Right lobe of liver (tissue), 6 donors: ENCODE measurements around the gene NEIL1. TPM values are rescaled to one million over a fixed set of nuclear protein-coding genes. Genes with fewer than 3 reads are reported as not detected.
"Not testable (repeated sequence)": the region's sequence is repeated elsewhere in the genome, so short reads cannot be mapped to it uniquely, and the experiment has no call there.

Source experiments
- ATAC-seq, 4 donors: fragments of 200-7000 bp; cut with Tn5 transposase; one replicate each; pipeline ENCODE4 v1.9.1; 2020; ENCODE audit warnings: mild to moderate bottlenecking in 4 of 4, moderate library complexity in 4 of 4
- DNase-seq, 3 donors: peaks; one replicate each; pipeline ENCODE4 v3.0.0-alpha.2; 2020
- H3K27ac ChIP-seq, 3 donors: fragments of 200-600 bp; one replicate each; pipeline ENCODE4 v1.8.0; 2022
- H3K27me3 ChIP-seq, 2 donors: fragments of 200-600 bp; one replicate each; pipeline ENCODE4 v1.8.0; 2022
- H3K36me3 ChIP-seq, 4 donors: fragments of 200-600 bp; sonication (generic) in 1 of 4; one replicate each; pipeline versions ENCODE4 v1.5.1 to v1.8.0; 2017 to 2022; ENCODE audit warnings: control low read depth in 1 of 4
- H3K4me1 ChIP-seq, 4 donors: fragments of 200-600 bp; sonication (generic) in 1 of 4; one replicate each; pipeline versions ENCODE4 v1.5.1 to v1.8.0; 2017 to 2022; ENCODE audit warnings: control low read depth in 1 of 4
- H3K4me3 ChIP-seq, 3 donors: fragments of 200-600 bp; one replicate each; pipeline ENCODE4 v1.8.0; 2022
- H3K9me3 ChIP-seq, 4 donors: fragments of 200-600 bp; sonication (generic) in 1 of 4; one replicate each; pipeline versions ENCODE4 v1.5.1 to v1.8.0; 2017 to 2022; ENCODE audit warnings: control low read depth in 1 of 4
- CTCF ChIP-seq, 4 donors: fragments of 200-600 bp in 3 of 4; fragments of 450-650 bp in 1 of 4; IDR thresholded peaks; one replicate each; pipeline versions ENCODE4 v1.5.1 to v1.8.0; 2016 to 2022; ENCODE audit warnings: antibody characterized with exemption in 4 of 4, mild to moderate bottlenecking in 2 of 4
- POLR2A ChIP-seq: fragments of 450-650 bp; IDR thresholded peaks from one replicate; pipeline ENCODE4 v1.6.1; 2017; ENCODE audit warnings: antibody characterized with exemption, mild to moderate bottlenecking
- WGBS: methylation state at CpG from one replicate; pipeline ENCODE4 v1.1.6; 2018; ENCODE audit warnings: low coverage, low lambda C conversion rate; ENCODE audit not compliant: insufficient coverage; ENCODE audit errors: missing lambda C conversion rate; 5-methylcytosine and 5-hydroxymethylcytosine counted together
- intact Hi-C, 2 donors: fragments of 100-400 bp; cut with DNase I; formaldehyde crosslinking; loops; one replicate each; pipeline versions ENCODE4 v1.11.2 to v1.14.1; 2022
- total RNA-seq, 6 experiments: library from RNA; depleted of rRNA in 2 of 6; stranded (reverse); fragments of >200 nt in 2 of 6; fragmentation: NEBNext Ultra II Directional in 3 of 6; extraction: Animal tissue kit (Norgen Biotek cat#: 25700) in 3 of 6; gene quantifications; one replicate each; pipeline versions ENCODE4 v1.1.0 to v1.2.4, GENCODE V29; 2016 to 2023
- donor health status: DM: no; HTN: yes; CAD: no.
- donor health status: DM: no; HTN: no; CAD: no.
- donor health status: DM: no; HTN: no; CAD: no.
- donor health status: DM: no; HTN: yes; CAD: no.
- donor health status: DM: no; HTN: yes; CAD: no.

Gene NEIL1
- total RNA-seq, 6 experiments from 2014 or later: 16.6 to 32.7 (median 23.7) TPM

GRCh38 chr15:75314552-75315290, 32.1 kb upstream of the NEIL1 start:
- Histone ChIP-seq H3K4me3 (no peak overlapping the region), H3K4me1 (no peaks in the 10 kb centered on the region), H3K27me3 (no peaks in the 10 kb centered on the region), H3K36me3 (no peaks in the 10 kb centered on the region), H3K9me3 (no peaks in the 10 kb centered on the region), H3K27ac (no peak overlapping the region)
- WGBS: 60% methylated on average over 3 of the region's 5 CpGs
- ATAC-seq: no peak
- TF ChIP-seq POLR2A (no peak), CTCF (IDR thresholded peaks at IDR 0.05) (no peak)
- intact Hi-C loops: no loop called here
- no peak for DNase-seq

- H3K27ac ChIP-seq, H3K27me3 ChIP-seq, H3K4me1 ChIP-seq, ATAC-seq, DNase-seq, H3K36me3 ChIP-seq, H3K4me3 ChIP-seq, H3K9me3 ChIP-seq, intact Hi-C loops: not testable (repeated sequence)
- WGBS: 73% methylated on average over 5 of the region's 5 CpGs
Measured at GRCh38 chr15:75319231-75319897, 27.5 kb upstream of the NEIL1 start.

- no peaks in the 10 kb centered on the region for H3K9me3 ChIP-seq
- TF ChIP-seq CTCF (IDR thresholded peaks at IDR 0.05) (no peak), POLR2A (no peak)
- H3K36me3 ChIP-seq: no peaks in the 10 kb centered on the region
- 82% methylated on average over 6 of the region's 6 CpGs for WGBS
- ATAC-seq: no peak
- no peaks in the 10 kb centered on the region for H3K4me1 ChIP-seq
- H3K4me3 ChIP-seq: no peak overlapping the region
- DNase-seq: no peak
- H3K27ac ChIP-seq: no peak overlapping the region
- intact Hi-C loops: no loop called here
- H3K27me3 ChIP-seq: no peaks in the 10 kb centered on the region
Measured at GRCh38 chr15:75321711-75322110, 25.1 kb upstream of the NEIL1 start.

GRCh38 chr15:75325922-75326321, 20.9 kb upstream of the NEIL1 start:
- no peak overlapping the region for H3K27ac ChIP-seq
- TF ChIP-seq POLR2A (no peak), CTCF (IDR thresholded peaks at IDR 0.05) (no peak)
- H3K27me3 ChIP-seq: no peaks in the 10 kb centered on the region
- ATAC-seq (no peak), DNase-seq (no peak)
- 89% methylated on average over 4 of the region's 4 CpGs for WGBS
- H3K36me3 ChIP-seq: no peaks in the 10 kb centered on the region
- H3K9me3 ChIP-seq: no peaks in the 10 kb centered on the region
- intact Hi-C loops: no loop called here
- no peaks in the 10 kb centered on the region for H3K4me1 ChIP-seq
- no peak overlapping the region for H3K4me3 ChIP-seq

GRCh38 chr15:75327005-75327404, 19.8 kb upstream of the NEIL1 start:
- Histone ChIP-seq H3K27ac (no peak overlapping the region), H3K4me1 (no peaks in the 10 kb centered on the region), H3K9me3 (no peaks in the 10 kb centered on the region), H3K4me3 (no peak overlapping the region), H3K27me3 (no peaks in the 10 kb centered on the region), H3K36me3 (no peaks in the 10 kb centered on the region)
- intact Hi-C loops: no loop called here
- no peak for ATAC-seq
- no peak for DNase-seq
- no peak for TF ChIP-seq POLR2A
- TF ChIP-seq CTCF (IDR thresholded peaks at IDR 0.05): no peak
- 77% methylated on average over 4 of the region's 4 CpGs for WGBS
